Measurements from ENCODE around the gene C22orf39.
A peak's percentile ranks its signal among the peaks of the same experiment; 100 is the strongest.

Gene C22orf39

DNA sequence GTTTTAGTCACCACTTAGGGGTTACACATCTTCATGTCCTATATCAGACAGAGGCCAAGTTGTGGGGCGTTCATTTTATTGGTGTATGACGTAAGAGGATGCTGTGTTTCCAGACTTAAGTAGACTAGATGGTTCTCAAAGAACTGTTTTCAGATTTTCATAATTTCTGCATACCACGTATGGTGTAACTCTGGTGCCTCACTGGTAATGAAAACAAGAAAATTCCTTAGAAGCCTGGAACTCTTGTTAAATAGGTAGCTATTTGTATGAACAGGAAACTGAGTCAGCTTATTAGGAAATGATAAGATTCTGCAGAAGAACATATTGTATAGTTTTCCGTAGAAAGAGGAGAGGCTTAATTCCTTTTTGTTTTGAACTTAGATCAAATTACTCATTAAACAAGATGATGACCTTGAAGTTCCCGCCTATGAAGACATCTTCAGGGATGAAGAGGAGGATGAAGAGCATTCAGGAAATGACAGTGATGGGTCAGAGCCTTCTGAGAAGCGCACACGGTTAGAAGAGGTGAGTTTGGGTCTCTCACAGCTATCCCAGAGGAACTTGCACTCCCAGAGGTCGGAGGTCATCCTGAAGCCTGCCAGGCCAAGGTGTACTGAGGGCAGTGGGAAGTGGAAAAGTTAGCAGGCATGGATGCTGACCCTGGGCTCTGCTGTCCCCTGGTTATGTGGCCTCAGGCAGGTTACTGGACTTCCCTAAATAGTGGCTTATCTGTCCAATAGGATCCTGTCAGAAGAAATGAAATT, 36.2 kb upstream of the C22orf39 start:
- Histone ChIP-seq H3K4me3 (ENCODE audit: low read length) (no peak overlapping the region), H3K4ac (ENCODE audit: low read depth, low read length) (no peak overlapping the region), H3K56ac (ENCODE audit: low read length) (no peak overlapping the region), H3K27ac (ENCODE audit: low read depth, low read length) (no peak overlapping the region), H4K5ac (ENCODE audit: low read length) (no peak overlapping the region), H3K4me2 (ENCODE audit: low read length) (no peak overlapping the region), H3K4me1 (ENCODE audit: control insufficient read depth, low read depth, low read length) (no peaks in the 10 kb centered on the region), H4K8ac (ENCODE audit: low read depth, low read length) (no peak overlapping the region), H3K36me3 (ENCODE audit: control insufficient read depth, insufficient read depth, low read length) (peaks cover 6% of the 10 kb centered on the region), H2BK120ac (ENCODE audit: low read depth, low read length) (no peak overlapping the region), H2BK5ac (ENCODE audit: low read length) (no peak overlapping the region), H2BK15ac (replicated peaks; ENCODE audit: low read depth) (no peak overlapping the region), H3K27me3 (ENCODE audit: insufficient read depth, low read length, poor library complexity) (no peaks in the 10 kb centered on the region), H3K79me1 (ENCODE audit: low read length) (peaks cover 11% of the 10 kb centered on the region), H3K23ac (ENCODE audit: low read length) (no peak overlapping the region), H2AK5ac (ENCODE audit: low read length) (no peak overlapping the region), H3K18ac (ENCODE audit: low read length) (no peak overlapping the region), H3K79me2 (ENCODE audit: control insufficient read depth, insufficient read depth, low read length) (peaks cover 10% of the 10 kb centered on the region), H3K9ac (ENCODE audit: low read length) (no peak overlapping the region)
- WGBS (ENCODE audit: extremely low coverage, insufficient coverage, low lambda C conversion rate) = no CpG with 5 or more reads among the region's 8 CpGs
- DNase-seq = no peak

- no peaks in the 10 kb centered on the region for H3K27me3 ChIP-seq (ENCODE audit: insufficient read depth, low read length, poor library complexity)
- H3K27ac ChIP-seq (ENCODE audit: low read depth, low read length) = no peak overlapping the region
- no peak overlapping the region for H3K18ac ChIP-seq (ENCODE audit: low read length)
- no peak overlapping the region for H3K4me2 ChIP-seq (ENCODE audit: low read length)
- no peak overlapping the region for H3K56ac ChIP-seq (ENCODE audit: low read length)
- peaks cover 3% of the 10 kb centered on the region for H3K36me3 ChIP-seq (ENCODE audit: control insufficient read depth, insufficient read depth, low read length)
- H4K8ac ChIP-seq (ENCODE audit: low read depth, low read length) = no peak overlapping the region
- no peak for DNase-seq
- H2BK15ac ChIP-seq (replicated peaks; ENCODE audit: low read depth) = no peak overlapping the region
- H4K5ac ChIP-seq (ENCODE audit: low read length) = no peak overlapping the region
- WGBS (ENCODE audit: extremely low coverage, insufficient coverage, low lambda C conversion rate) = no CpG with 5 or more reads among the region's 9 CpGs
- no peak overlapping the region for H2AK5ac ChIP-seq (ENCODE audit: low read length)
- H3K9ac ChIP-seq (ENCODE audit: low read length) = no peak overlapping the region
- peaks cover 14% of the 10 kb centered on the region for H3K79me1 ChIP-seq (ENCODE audit: low read length)
- H3K4ac ChIP-seq (ENCODE audit: low read depth, low read length) = no peak overlapping the region
- H2BK120ac ChIP-seq (ENCODE audit: low read depth, low read length) = no peak overlapping the region
- H3K23ac ChIP-seq (ENCODE audit: low read length) = no peak overlapping the region
- H2BK5ac ChIP-seq (ENCODE audit: low read length) = no peak overlapping the region
- H3K4me3 ChIP-seq (ENCODE audit: low read length) = no peak overlapping the region
- H3K4me1 ChIP-seq (ENCODE audit: control insufficient read depth, low read depth, low read length) = peaks cover 2% of the 10 kb centered on the region
- H3K79me2 ChIP-seq (ENCODE audit: control insufficient read depth, insufficient read depth, low read length) = peaks cover 22% of the 10 kb centered on the region
These were observed 34.8 kb upstream of the C22orf39 start for GRCh38 chr22:19482297-19482696.

DNA sequence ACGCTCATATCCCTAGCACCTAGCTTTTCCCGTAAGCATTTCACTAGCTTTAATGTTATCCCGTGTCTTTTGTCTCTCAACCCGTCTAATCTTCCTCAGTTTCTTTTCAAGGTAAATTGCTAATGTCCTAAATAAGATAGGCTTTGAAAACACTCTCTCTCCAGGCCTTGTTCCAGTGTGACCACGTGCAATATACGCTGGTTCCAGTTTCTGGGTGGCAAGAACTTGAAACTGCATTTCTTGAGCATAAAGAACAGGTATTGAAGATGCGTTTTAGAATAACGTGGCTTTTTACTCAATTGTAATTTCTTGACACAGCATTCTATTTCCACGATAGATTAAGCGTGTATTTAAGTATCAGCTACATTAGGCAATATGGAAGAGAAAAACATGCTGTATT, 33.3 kb upstream of the C22orf39 start:
- no peak for DNase-seq
- no CpG with 5 or more reads among the region's 10 CpGs for WGBS (ENCODE audit: extremely low coverage, insufficient coverage, low lambda C conversion rate)

DNA sequence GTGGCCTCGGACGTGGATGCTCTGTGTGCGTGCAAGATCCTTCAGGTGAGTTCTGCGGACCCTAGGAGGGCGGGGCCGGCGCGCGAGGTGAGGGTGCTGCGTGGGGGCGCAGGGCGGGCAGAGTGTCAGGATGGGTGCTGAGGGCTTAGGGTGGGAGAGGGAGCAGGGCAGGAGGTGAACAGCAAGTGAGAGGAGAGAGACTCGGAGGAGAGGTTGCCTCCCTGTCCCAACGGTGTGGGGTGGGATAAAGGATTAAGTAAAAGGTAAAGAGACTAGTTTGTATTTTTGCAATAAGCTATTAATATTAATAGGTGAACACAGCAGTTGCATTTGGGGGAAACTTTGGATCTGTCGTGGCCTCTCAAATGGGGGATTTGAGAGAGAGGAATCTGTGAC, 32.7 kb upstream of the C22orf39 start:
- peaks cover 2% of the 10 kb centered on the region for H3K4me1 ChIP-seq (ENCODE audit: control insufficient read depth, low read depth, low read length)
- H3K79me2 ChIP-seq (ENCODE audit: control insufficient read depth, insufficient read depth, low read length) = peaks cover 37% of the 10 kb centered on the region
- H4K8ac ChIP-seq (ENCODE audit: low read depth, low read length) = no peak overlapping the region
- H3K9ac ChIP-seq (ENCODE audit: low read length) = peak overlapping the region; percentile 87
- H3K18ac ChIP-seq (ENCODE audit: low read length) = no peak overlapping the region
- peaks cover 2% of the 10 kb centered on the region for H3K36me3 ChIP-seq (ENCODE audit: control insufficient read depth, insufficient read depth, low read length)
- peak overlapping the region; percentile 92 for H3K56ac ChIP-seq (ENCODE audit: low read length)
- WGBS (ENCODE audit: extremely low coverage, insufficient coverage, low lambda C conversion rate) = no CpG with 5 or more reads among the region's 15 CpGs
- peak overlapping the region; percentile 84 for H3K4me3 ChIP-seq (ENCODE audit: low read length)
- no peak overlapping the region for H2BK120ac ChIP-seq (ENCODE audit: low read depth, low read length)
- no peak overlapping the region for H4K5ac ChIP-seq (ENCODE audit: low read length)
- no peak overlapping the region for H2BK15ac ChIP-seq (replicated peaks; ENCODE audit: low read depth)
- H3K4ac ChIP-seq (ENCODE audit: low read depth, low read length) = no peak overlapping the region
- no peak for DNase-seq
- no peak overlapping the region for H3K27ac ChIP-seq (ENCODE audit: low read depth, low read length)
- no peak overlapping the region for H3K23ac ChIP-seq (ENCODE audit: low read length)
- no peaks in the 10 kb centered on the region for H3K27me3 ChIP-seq (ENCODE audit: insufficient read depth, low read length, poor library complexity)
- peaks cover 21% of the 10 kb centered on the region for H3K79me1 ChIP-seq (ENCODE audit: low read length)
- H2BK5ac ChIP-seq (ENCODE audit: low read length) = no peak overlapping the region
- H2AK5ac ChIP-seq (ENCODE audit: low read length) = no peak overlapping the region
- H3K4me2 ChIP-seq (ENCODE audit: low read length) = peak overlapping the region; percentile 59

More for the DNA sequence above, 33.3 kb upstream of the C22orf39 start:
- Histone ChIP-seq H3K4me1 (ENCODE audit: control insufficient read depth, low read depth, low read length) (peaks cover 2% of the 10 kb centered on the region), H3K79me2 (ENCODE audit: control insufficient read depth, insufficient read depth, low read length) (peaks cover 32% of the 10 kb centered on the region), H3K56ac (ENCODE audit: low read length) (peak overlapping the region; percentile 92), H3K4me2 (ENCODE audit: low read length) (peak overlapping the region; percentile 59), H2BK120ac (ENCODE audit: low read depth, low read length) (no peak overlapping the region), H4K8ac (ENCODE audit: low read depth, low read length) (no peak overlapping the region), H3K18ac (ENCODE audit: low read length) (no peak overlapping the region), H3K9ac (ENCODE audit: low read length) (peak overlapping the region; percentile 87), H3K36me3 (ENCODE audit: control insufficient read depth, insufficient read depth, low read length) (peaks cover 3% of the 10 kb centered on the region), H3K4me3 (ENCODE audit: low read length) (peak overlapping the region; percentile 84), H3K27me3 (ENCODE audit: insufficient read depth, low read length, poor library complexity) (no peaks in the 10 kb centered on the region), H2AK5ac (ENCODE audit: low read length) (no peak overlapping the region), H3K27ac (ENCODE audit: low read depth, low read length) (no peak overlapping the region), H3K4ac (ENCODE audit: low read depth, low read length) (no peak overlapping the region), H4K5ac (ENCODE audit: low read length) (no peak overlapping the region), H3K79me1 (ENCODE audit: low read length) (peaks cover 19% of the 10 kb centered on the region), H3K23ac (ENCODE audit: low read length) (no peak overlapping the region), H2BK5ac (ENCODE audit: low read length) (no peak overlapping the region), H2BK15ac (replicated peaks; ENCODE audit: low read depth) (no peak overlapping the region)

- Histone ChIP-seq H3K4me1 (ENCODE audit: control insufficient read depth, low read depth, low read length) (peaks cover 2% of the 10 kb centered on the region), H3K18ac (ENCODE audit: low read length) (peak within 1 kb of the TSS; percentile 83), H3K9ac (ENCODE audit: low read length) (peak within 1 kb of the TSS; percentile 87), H3K27me3 (ENCODE audit: insufficient read depth, low read length, poor library complexity) (no peaks in the 10 kb centered on the region), H2BK120ac (ENCODE audit: low read depth, low read length) (peak within 1 kb of the TSS; percentile 31), H2BK15ac (replicated peaks; ENCODE audit: low read depth) (no peak within 1 kb of the TSS), H3K27ac (ENCODE audit: low read depth, low read length) (peak within 1 kb of the TSS; percentile 65), H3K4me3 (ENCODE audit: low read length) (peak within 1 kb of the TSS; percentile 84), H3K4ac (ENCODE audit: low read depth, low read length) (no peak within 1 kb of the TSS), H3K56ac (ENCODE audit: low read length) (peak within 1 kb of the TSS; percentile 92), H3K79me1 (ENCODE audit: low read length) (peaks cover 22% of the 10 kb centered on the region), H2AK5ac (ENCODE audit: low read length) (no peak within 1 kb of the TSS), H4K5ac (ENCODE audit: low read length) (no peak within 1 kb of the TSS), H3K4me2 (ENCODE audit: low read length) (peak within 1 kb of the TSS; percentile 59), H3K36me3 (ENCODE audit: control insufficient read depth, insufficient read depth, low read length) (peaks cover 3% of the 10 kb centered on the region), H2BK5ac (ENCODE audit: low read length) (peak within 1 kb of the TSS; percentile 87), H4K8ac (ENCODE audit: low read depth, low read length) (no peak within 1 kb of the TSS), H3K23ac (ENCODE audit: low read length) (no peak within 1 kb of the TSS), H3K79me2 (ENCODE audit: control insufficient read depth, insufficient read depth, low read length) (peaks cover 38% of the 10 kb centered on the region)
- no CpG with 5 or more reads among the region's 50 CpGs for WGBS (ENCODE audit: extremely low coverage, insufficient coverage, low lambda C conversion rate)
- DNase-seq = peak; percentile 99
These were observed 32.1 kb upstream of the C22orf39 start, which contains the start of gene CDC45 for GRCh38 chr22:19479355-19480172. Gene CDC45 (plus strand): TSS chr22:19479920. CDS start chr22:19479969, 49 bp downstream.

All from mesendoderm (in vitro differentiated cells).